ENCODE data around the gene CUL3.

CUL3 gene

GRCh38 chr2:224479826-224480225 is 105.3 kb downstream of the CUL3 start:
- no peak for DNase-seq (ENCODE audit: extremely low read depth, low read depth)
- TF ChIP-seq CTCF (IDR thresholded peaks at IDR 0.05; ENCODE audit: low read depth, low read length), result no peak

GRCh38 chr2:224472827-224473226 is 112.3 kb downstream of the CUL3 start:
- no peak for TF ChIP-seq CTCF (IDR thresholded peaks at IDR 0.05; ENCODE audit: low read depth, low read length)
- DNase-seq (ENCODE audit: extremely low read depth, low read depth), result no peak

GRCh38 chr2:224472137-224472536 is 113.0 kb downstream of the CUL3 start:
- no peak for TF ChIP-seq CTCF (IDR thresholded peaks at IDR 0.05; ENCODE audit: low read depth, low read length)

GRCh38 chr2:224469374-224469964 is 115.7 kb downstream of the CUL3 start:
- no peak for TF ChIP-seq CTCF (IDR thresholded peaks at IDR 0.05; ENCODE audit: low read depth, low read length)

More at GRCh38 chr2:224472137-224472536, 113.0 kb downstream of the CUL3 start:
- DNase-seq (ENCODE audit: extremely low read depth, low read depth), result no peak

GRCh38 chr2:224466304-224466895 is 118.8 kb downstream of the CUL3 start:
- TF ChIP-seq CTCF (IDR thresholded peaks at IDR 0.05; ENCODE audit: low read depth, low read length), result no peak
- no peak for DNase-seq (ENCODE audit: extremely low read depth, low read depth)

More at GRCh38 chr2:224469374-224469964, 115.7 kb downstream of the CUL3 start:
- no peak for DNase-seq (ENCODE audit: extremely low read depth, low read depth)

- no peak for TF ChIP-seq CTCF (IDR thresholded peaks at IDR 0.05; ENCODE audit: low read depth, low read length)
- DNase-seq (ENCODE audit: extremely low read depth, low read depth), result no peak
Observed at GRCh38 chr2:224461391-224461790, 123.8 kb downstream of the CUL3 start.

- no peak for TF ChIP-seq CTCF (IDR thresholded peaks at IDR 0.05; ENCODE audit: low read depth, low read length)
- DNase-seq (ENCODE audit: extremely low read depth, low read depth), result no peak
Observed at GRCh38 chr2:224457408-224458096, 127.6 kb downstream of the CUL3 start.
